Activated CD4-positive, alpha-beta memory T cell treated with anti-CD3 and anti-CD28 coated beads for 36 hours (primary cell): ENCODE measurements around the gene ATP2B3. TPM values are rescaled to one million over a fixed set of nuclear protein-coding genes. Genes with fewer than 3 reads are reported as not detected.
A peak's percentile ranks its signal among the peaks of the same experiment; 100 is the strongest.

Experiments used
- CTCF ChIA-PET: fragments of 350-600 bp; sonication (Branson Sonifier 250); formaldehyde crosslinking; loops from one replicate; lab custom pipeline; 2021; ENCODE audit warnings: antibody characterized with exemption, inconsistent platforms; lab: Charles Lee
- POLR2A ChIA-PET: fragments of 350-600 bp; sonication (Branson Sonifier 250); formaldehyde crosslinking; loops from one replicate; lab custom pipeline; 2021; ENCODE audit warnings: antibody characterized with exemption; lab: Charles Lee
- DNase-seq: peaks from one replicate; pipeline ENCODE4 v3.0.0-alpha.2; 2020
- H3K27ac Mint-ChIP-seq: one replicate; pipeline ENCODE4 v1.8.0; 2021; ENCODE audit warnings: mixed read lengths
- H3K27me3 Mint-ChIP-seq: one replicate; pipeline ENCODE4 v1.8.0; 2021; ENCODE audit warnings: mixed read lengths
- H3K36me3 Mint-ChIP-seq: one replicate; pipeline ENCODE4 v1.8.0; 2021; ENCODE audit warnings: mixed read lengths
- H3K4me1 Mint-ChIP-seq: one replicate; pipeline ENCODE4 v1.8.0; 2021; ENCODE audit warnings: low read depth, mixed read lengths
- H3K4me3 Mint-ChIP-seq: one replicate; pipeline ENCODE4 v1.8.0; 2021; ENCODE audit warnings: mild to moderate bottlenecking, mixed read lengths
- H3K9me3 Mint-ChIP-seq: one replicate; pipeline ENCODE4 v1.8.0; 2021; ENCODE audit warnings: mixed read lengths
- intact Hi-C: fragments of 100-400 bp; cut with micrococcal nuclease; formaldehyde crosslinking; loops from one replicate; pipeline ENCODE4 v1.15.1; 2023
- total RNA-seq, 2 experiments: library from RNA; stranded (reverse); gene quantifications; one replicate each; pipeline ENCODE4 v1.2.3, GENCODE V29; 2021

Gene ATP2B3
- total RNA-seq, 2 experiments from 2014 or later: not detected

DNA sequence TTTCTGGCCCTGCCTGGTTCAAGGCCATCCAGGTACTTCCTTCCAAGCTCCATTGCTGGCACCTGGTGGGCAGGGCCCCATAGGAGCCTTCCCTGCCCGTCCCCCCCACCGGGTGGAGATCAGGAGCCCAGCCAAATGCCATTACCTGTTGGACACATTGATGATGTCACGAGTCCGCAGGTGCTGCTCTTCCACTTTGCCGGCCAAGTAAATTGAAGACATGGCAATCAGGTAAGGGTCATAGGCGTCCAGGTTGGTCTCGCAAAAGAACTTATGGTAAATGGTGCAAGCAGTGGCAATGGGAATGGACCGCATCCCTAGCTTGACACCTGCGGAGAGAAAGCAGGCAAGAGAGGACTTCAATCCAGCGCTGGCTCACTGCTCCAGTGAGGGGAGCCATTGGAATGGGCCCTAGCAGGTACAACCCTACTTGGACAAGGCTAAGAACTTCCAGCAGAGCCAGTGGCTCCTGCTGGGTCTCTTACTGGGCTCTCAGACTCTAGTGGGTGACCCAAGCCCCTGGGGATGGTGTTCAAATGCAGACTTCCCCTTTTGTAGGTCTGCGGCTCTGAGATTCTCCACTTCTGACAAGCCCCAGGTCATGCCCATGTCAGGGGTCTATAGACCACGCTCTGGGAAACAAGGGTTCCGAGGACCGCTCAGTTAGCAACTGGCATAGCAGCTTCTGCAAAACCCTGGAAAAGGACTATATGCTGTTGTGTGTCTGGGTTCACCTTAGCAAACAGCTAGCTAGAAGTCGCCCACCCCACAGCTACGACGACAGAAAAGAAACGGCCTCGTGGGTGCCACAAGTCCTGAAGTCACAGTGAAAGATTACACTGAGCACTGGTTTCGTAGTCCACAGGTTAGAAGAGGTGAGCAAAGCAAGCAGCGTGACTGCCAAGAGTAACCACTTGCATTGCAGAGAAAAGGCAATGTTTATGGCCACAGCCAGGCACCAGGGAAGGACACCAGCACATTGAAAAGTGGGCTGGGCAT is 78.7 kb downstream of the ATP2B3 start:
- Mint-ChIP-seq H3K4me1 (peaks cover 26% of the 10 kb centered on the region), H3K27me3 (no peaks in the 10 kb centered on the region), H3K9me3 (no peaks in the 10 kb centered on the region), H3K4me3 (no peak overlapping the region), H3K36me3 (peaks cover 7% of the 10 kb centered on the region), H3K27ac (no peak overlapping the region)
- CTCF ChIA-PET: no interaction called here
- DNase-seq: no peak
- POLR2A ChIA-PET: no interaction called here
- intact Hi-C loops: no loop called here

- Mint-ChIP-seq H3K4me3 (peak overlapping the region; percentile 85), H3K27me3 (no peaks in the 10 kb centered on the region), H3K9me3 (no peaks in the 10 kb centered on the region), H3K4me1 (peaks cover 28% of the 10 kb centered on the region), H3K36me3 (peaks cover 5% of the 10 kb centered on the region), H3K27ac (no peak overlapping the region)
- intact Hi-C loops: no loop called here
- CTCF ChIA-PET: interaction anchor here (1.4 kb wide), 1 partner anchor 13 kb away, joined by 5 read pairs; no protein-coding TSS in a partner anchor
- POLR2A ChIA-PET: no interaction called here
- no peak for DNase-seq
These were observed 79.7 kb downstream of the ATP2B3 start for GRCh38 chrX:153596981-153597750.

GRCh38 chrX:153598541-153599191 is 81.2 kb downstream of the ATP2B3 start, which contains the start of gene CCNQ:
CCNQ (minus strand) TSS chrX:153599139; CDS start chrX:153599073, 66 bp downstream.
- intact Hi-C loops: loop anchor here (1.0 to 2.0 kb wide), 2 partner anchors 128 to 657 kb away; partner anchors contain the start of gene HAUS7
- peaks cover 5% of the 10 kb centered on the region for H3K36me3 Mint-ChIP-seq
- no peaks in the 10 kb centered on the region for H3K27me3 Mint-ChIP-seq
- DNase-seq: peak; percentile 33
- ChIA-PET CTCF (interaction anchor here (0.8 to 4.0 kb wide), 4 partner anchors 11 to 128 kb away, joined by 3 to 38 read pairs (median 6); partner anchors contain the start of gene HAUS7), POLR2A (no interaction called here)
- H3K9me3 Mint-ChIP-seq: no peaks in the 10 kb centered on the region
- peak within 1 kb of the TSS; percentile 60 for H3K27ac Mint-ChIP-seq
- H3K4me1 Mint-ChIP-seq: peaks cover 36% of the 10 kb centered on the region
- H3K4me3 Mint-ChIP-seq: peak within 1 kb of the TSS; percentile 85

DNA sequence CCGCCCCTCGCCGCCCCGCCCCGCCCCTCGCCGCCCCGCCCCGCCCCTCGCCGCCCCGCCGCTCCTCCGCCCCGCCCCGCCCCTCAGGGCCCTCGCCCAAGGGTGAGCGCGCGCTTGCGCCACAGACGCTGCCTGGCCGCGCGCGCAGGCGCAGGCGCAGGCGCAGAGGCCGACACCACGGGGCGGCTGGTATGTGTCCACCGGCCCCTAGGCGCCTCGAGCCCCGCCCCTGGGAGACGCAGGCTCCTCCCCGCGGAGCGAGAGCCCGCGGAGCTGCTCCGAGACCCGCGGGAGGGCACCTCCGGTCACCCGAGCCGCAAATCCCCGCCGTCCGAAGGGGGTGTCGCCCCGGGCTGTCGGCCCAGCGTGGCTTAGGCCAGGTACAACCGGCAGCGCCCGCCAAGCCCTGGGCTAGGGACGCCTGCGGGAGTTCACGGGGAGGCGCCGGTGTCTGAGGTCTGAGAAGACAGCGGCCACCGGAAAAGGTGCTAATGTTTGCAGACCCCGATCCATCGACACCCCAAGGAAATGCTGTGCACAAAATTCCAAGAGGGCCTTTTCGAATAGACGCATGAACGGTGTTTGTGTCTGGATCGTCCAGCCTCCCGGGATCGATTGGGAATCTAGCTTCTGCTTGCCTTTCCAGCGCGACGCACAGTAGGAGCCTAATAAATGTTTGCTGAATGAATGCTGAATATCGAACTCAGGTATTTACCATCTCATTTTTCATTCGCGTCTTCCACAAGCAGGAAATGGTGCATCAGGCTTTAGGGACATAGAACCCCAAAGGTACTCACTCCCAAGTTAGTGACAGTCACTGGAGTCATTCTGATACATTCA is 82.0 kb downstream of the ATP2B3 start:
- H3K4me3 Mint-ChIP-seq: peak overlapping the region; percentile 82
- H3K27me3 Mint-ChIP-seq: no peaks in the 10 kb centered on the region
- CTCF ChIA-PET: interaction anchor here (1.1 to 4.0 kb wide), 5 partner anchors 10 to 129 kb away, joined by 3 to 38 read pairs (median 7); partner anchors contain the start of gene HAUS7
- peaks cover 41% of the 10 kb centered on the region for H3K4me1 Mint-ChIP-seq
- DNase-seq: peak; percentile 91
- H3K9me3 Mint-ChIP-seq: no peaks in the 10 kb centered on the region
- peak overlapping the region; percentile 60 for H3K27ac Mint-ChIP-seq
- intact Hi-C loops: loop anchor here (1.0 to 2.0 kb wide), 2 partner anchors 129 to 658 kb away; partner anchors contain the start of gene HAUS7
- H3K36me3 Mint-ChIP-seq: peaks cover 5% of the 10 kb centered on the region
- POLR2A ChIA-PET: interaction anchor here (1.2 kb wide), 1 partner anchor 10 kb away, joined by 4 read pairs; no protein-coding TSS in a partner anchor

DNA sequence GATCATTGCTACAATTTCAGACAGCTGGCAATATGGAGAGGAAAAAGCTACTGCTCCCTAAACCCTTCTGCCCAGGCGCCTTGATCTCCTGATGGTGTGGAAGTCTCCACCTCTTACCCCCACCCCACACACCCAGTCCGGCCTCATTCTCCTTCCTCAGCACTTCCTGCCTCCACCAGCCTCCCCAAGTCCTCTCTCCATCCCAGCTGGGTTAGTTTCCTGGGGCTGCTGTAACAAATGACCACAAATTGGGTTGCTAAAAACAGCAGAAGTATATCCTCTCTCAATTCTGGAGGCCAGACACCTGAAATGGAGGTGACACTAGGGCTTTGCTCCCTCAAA is 82.6 kb downstream of the ATP2B3 start:
- no peaks in the 10 kb centered on the region for H3K27me3 Mint-ChIP-seq
- DNase-seq: peak; percentile 33

GRCh38 chrX:153600921-153601320 is 83.5 kb downstream of the ATP2B3 start:
- CTCF ChIA-PET: interaction anchor here (1.1 to 4.0 kb wide), 4 partner anchors 9 to 130 kb away, joined by 3 to 38 read pairs (median 6); partner anchors contain the start of gene HAUS7
- H3K27me3 Mint-ChIP-seq: no peaks in the 10 kb centered on the region
- peak overlapping the region; percentile 37 for H3K4me3 Mint-ChIP-seq
- POLR2A ChIA-PET: no interaction called here
- no peak for DNase-seq
- H3K9me3 Mint-ChIP-seq: no peaks in the 10 kb centered on the region
- peaks cover 41% of the 10 kb centered on the region for H3K4me1 Mint-ChIP-seq
- H3K27ac Mint-ChIP-seq: no peak overlapping the region
- intact Hi-C loops: no loop called here
- H3K36me3 Mint-ChIP-seq: peaks cover under 1% of the 10 kb centered on the region

More for the DNA sequence above, 82.6 kb downstream of the ATP2B3 start:
- CTCF ChIA-PET: interaction anchor here (1.1 to 4.0 kb wide), 5 partner anchors 10 to 129 kb away, joined by 3 to 38 read pairs (median 7); partner anchors contain the start of gene HAUS7
- Mint-ChIP-seq H3K27ac (peak overlapping the region; percentile 60), H3K4me1 (peaks cover 43% of the 10 kb centered on the region), H3K4me3 (peak overlapping the region; percentile 82), H3K9me3 (no peaks in the 10 kb centered on the region), H3K36me3 (peaks cover 5% of the 10 kb centered on the region)
- POLR2A ChIA-PET: interaction anchor here (1.2 kb wide), 1 partner anchor 10 kb away, joined by 4 read pairs; no protein-coding TSS in a partner anchor
- intact Hi-C loops: no loop called here

GRCh38 chrX:153601511-153602110 is 84.2 kb downstream of the ATP2B3 start:
- Mint-ChIP-seq H3K4me3 (no peak overlapping the region), H3K36me3 (no peaks in the 10 kb centered on the region), H3K27ac (no peak overlapping the region), H3K4me1 (peaks cover 37% of the 10 kb centered on the region), H3K9me3 (no peaks in the 10 kb centered on the region), H3K27me3 (no peaks in the 10 kb centered on the region)
- ChIA-PET CTCF (interaction anchor here (1.0 to 4.0 kb wide), 2 partner anchors 8 to 660 kb away, joined by 3 to 38 read pairs; no protein-coding TSS in a partner anchor), POLR2A (no interaction called here)
- intact Hi-C loops: no loop called here
- no peak for DNase-seq

DNA sequence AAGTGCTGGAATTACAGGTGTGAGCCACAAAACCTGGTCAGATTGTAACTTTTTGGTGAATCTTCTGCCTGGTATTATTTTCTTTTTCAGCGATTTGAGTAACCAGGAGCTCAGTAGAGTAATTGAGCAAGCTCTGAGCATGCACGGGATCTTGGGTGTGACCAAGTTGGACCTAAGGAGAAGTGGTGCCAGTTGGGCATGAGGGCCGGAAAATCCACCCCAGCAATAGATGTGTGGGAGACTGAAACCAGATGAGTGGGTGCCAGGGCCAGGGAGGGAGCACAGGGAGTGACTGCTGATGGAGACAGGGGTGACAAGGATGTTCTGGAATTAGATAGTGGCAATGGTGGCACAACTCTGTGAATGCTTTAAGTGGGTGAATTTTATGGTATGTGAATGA is 85.2 kb downstream of the ATP2B3 start:
- Mint-ChIP-seq H3K4me3 (no peak overlapping the region), H3K27me3 (no peaks in the 10 kb centered on the region), H3K27ac (no peak overlapping the region), H3K4me1 (peaks cover 28% of the 10 kb centered on the region), H3K36me3 (no peaks in the 10 kb centered on the region), H3K9me3 (no peaks in the 10 kb centered on the region)
- ChIA-PET CTCF (interaction anchor here (1.0 to 1.4 kb wide), 2 partner anchors 66 to 661 kb away, joined by 3 read pairs; no protein-coding TSS in a partner anchor), POLR2A (no interaction called here)
- intact Hi-C loops: no loop called here
- DNase-seq: no peak

- intact Hi-C loops: no loop called here
- H3K9me3 Mint-ChIP-seq: no peaks in the 10 kb centered on the region
- CTCF ChIA-PET: interaction anchor here (1.4 kb wide), 1 partner anchor 65 kb away, joined by 3 read pairs; no protein-coding TSS in a partner anchor
- POLR2A ChIA-PET: no interaction called here
- no peaks in the 10 kb centered on the region for H3K27me3 Mint-ChIP-seq
- no peak overlapping the region for H3K4me3 Mint-ChIP-seq
- peaks cover 26% of the 10 kb centered on the region for H3K4me1 Mint-ChIP-seq
- H3K27ac Mint-ChIP-seq: no peak overlapping the region
- H3K36me3 Mint-ChIP-seq: no peaks in the 10 kb centered on the region
- no peak for DNase-seq
These were observed 85.8 kb downstream of the ATP2B3 start for GRCh38 chrX:153603131-153603656.
